ENCODE data around the gene VTCN1. TPM values are rescaled to one million over a fixed set of nuclear protein-coding genes. Genes with fewer than 3 reads are reported as not detected.
"Not testable (repeated sequence)": the region's sequence is repeated elsewhere in the genome, so short reads cannot be mapped to it uniquely, and the experiment has no call there.

The VTCN1 gene, protein sequence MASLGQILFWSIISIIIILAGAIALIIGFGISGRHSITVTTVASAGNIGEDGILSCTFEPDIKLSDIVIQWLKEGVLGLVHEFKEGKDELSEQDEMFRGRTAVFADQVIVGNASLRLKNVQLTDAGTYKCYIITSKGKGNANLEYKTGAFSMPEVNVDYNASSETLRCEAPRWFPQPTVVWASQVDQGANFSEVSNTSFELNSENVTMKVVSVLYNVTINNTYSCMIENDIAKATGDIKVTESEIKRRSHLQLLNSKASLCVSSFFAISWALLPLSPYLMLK
- total RNA-seq, result not detected
- long read RNA-seq, result 0 reads

DNA sequence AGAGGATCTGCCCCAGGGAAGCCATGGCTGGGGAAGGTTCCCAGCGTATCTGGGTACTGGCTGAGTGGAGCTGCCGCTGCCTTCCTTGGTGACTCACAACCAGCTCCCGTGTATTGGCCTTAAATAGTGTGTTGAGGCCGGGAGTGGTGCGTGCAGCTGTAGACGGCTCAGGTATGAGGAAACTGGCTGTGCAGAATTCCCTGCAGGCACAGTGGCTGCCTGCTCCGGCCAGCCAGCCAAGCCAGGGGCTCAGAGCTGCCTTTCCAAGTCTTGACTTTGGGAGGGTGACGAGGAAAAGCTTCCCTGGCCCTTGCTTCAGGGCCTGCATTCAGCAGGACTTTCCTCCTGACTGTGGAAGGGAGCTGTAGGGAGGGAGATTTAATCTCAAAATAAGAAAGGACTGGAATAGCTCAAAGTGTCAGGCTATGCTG, at the start of gene VTCN1:
TSS of gene VTCN1 (minus strand) at position 97 of the 431 bp plus-strand sequence. CDS start at position 25, 72 bp downstream.
- ATAC-seq (peak; percentile 64), DNase-seq (peak; percentile 6 to 29)
- intact Hi-C loops (cut with DNase I, micrococcal nuclease), result no loop called here

DNA sequence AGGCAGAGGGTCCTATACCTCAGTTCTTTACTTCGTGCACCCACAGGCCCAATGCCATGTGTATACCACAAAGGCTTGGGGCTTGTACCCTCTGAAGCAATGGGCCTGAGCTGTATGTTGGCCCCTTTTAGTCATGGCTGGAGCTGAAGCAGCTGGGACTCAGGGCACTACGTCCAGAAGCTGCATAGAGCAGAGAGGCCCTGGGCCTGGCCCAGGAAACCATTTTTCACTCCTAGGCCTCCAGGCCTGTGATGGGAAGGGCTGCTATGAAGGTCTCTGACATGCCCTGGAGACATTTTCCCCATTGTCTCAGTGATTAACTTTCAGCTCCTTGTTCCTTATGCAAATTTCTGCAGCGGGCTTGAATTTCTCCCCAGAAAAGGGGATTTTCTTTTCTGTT, 48.1 kb upstream of the VTCN1 start:
- intact Hi-C loops (cut with DNase I, micrococcal nuclease), result no loop called here
- DNase-seq (no peak), ATAC-seq (no peak)

DNA sequence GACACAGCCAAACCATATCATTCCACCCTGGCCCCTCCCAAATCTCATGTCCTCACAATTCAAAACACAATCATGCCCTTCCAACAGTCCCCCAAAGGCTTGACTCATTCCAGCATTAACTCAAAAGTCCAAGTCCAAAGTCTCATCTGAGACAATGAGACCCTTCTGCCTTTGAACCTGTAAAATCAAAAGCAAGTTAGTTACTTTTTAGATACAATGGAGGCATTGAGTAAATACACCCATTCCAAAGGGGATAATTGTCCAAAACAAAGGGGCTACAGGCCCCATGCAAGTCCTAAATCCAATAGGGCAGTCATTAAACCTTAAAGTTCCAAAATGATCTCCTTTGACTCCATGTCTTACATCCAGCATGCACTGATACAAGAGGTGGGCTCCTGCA, 47.3 kb upstream of the VTCN1 start:
- ATAC-seq; intact Hi-C loops (cut with DNase I, micrococcal nuclease); DNase-seq: not testable (repeated sequence)

DNA sequence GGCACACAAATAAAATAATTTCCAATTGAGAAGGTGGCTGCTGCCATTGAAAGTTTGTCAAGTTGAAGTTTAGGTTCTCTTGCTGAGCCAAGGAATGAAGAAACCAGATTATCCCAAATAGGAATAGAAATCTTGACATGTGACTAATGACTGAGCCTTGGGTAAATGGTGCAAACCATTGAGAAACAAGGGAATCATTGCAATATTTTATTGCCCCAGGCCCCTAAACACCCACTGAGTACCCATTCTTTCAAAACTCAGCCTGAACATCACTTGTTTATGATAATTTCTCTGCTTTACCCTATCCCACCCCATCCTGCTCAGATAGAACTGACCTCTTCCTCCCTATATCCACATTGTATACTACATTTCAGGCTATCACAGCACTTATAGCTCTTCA, 46.6 kb upstream of the VTCN1 start:
- intact Hi-C loops (cut with DNase I, micrococcal nuclease), result no loop called here
- ATAC-seq, result no peak
- no peak for DNase-seq

DNA sequence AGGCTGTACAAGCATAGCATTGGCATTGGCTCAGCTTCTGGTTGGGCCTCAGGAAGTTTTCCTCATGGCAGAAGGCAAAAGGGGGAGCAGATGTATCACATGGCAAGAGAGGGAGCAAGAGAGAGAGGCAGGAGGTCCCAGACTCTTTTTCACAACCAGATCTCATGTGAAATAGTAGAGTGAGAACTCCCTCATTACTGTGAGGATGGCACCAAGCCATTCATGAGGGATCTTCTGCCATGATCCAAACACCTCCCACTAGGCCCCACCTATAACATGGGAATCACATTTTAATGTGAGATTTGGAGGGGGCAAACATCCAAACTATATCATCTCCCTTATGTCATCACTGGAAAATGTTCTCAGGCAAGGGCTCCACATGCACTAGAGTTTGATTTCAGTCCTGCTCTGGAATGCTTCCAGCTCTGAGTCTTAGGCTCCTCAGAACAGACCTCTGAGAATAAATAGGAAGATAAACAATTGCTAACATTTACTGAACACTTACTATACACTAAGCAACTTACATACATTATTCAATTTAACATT, 39.4 kb upstream of the VTCN1 start:
- ATAC-seq, result no peak
- intact Hi-C loops (cut with DNase I, micrococcal nuclease), result no loop called here
- no peak for DNase-seq

DNA sequence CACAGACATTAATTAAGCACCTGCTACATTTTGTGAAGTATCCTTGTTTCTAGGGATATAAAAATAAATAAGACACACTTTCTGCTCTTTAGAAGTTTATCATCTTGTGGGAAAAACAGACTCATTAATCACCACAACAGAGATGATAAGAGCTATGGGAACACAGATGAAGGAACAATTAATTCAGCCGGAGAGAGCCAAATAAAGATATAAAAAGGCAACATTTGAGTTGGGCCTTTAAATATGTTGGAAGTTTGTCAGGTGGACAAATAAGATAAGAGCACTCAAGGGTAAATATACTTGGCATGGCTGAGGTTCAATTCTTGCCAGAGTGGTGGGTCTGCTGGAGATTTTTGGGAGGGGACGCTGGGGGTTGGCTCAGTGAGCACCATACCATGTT, 34.2 kb upstream of the VTCN1 start:
- DNase-seq (no peak), ATAC-seq (no peak)
- intact Hi-C loops (cut with DNase I, micrococcal nuclease), result no loop called here

DNA sequence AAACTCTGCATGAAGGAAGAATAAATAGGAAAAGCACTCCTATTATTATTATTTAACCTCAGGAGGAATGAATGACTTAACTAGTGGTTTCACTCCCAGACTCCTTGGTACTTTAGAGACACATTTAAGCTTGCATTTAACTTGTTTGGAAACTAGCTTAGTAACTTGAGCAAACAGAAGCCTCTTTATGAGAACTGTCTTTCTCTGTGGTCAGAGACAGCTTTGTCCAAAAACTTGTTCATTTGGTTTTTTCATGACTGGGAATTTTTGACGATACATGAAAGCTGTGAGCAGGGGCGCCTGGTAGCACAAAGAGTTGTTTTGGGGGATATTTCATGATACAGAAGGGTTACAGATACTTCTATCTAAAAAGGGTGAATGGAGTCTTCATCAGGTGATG, 33.6 kb upstream of the VTCN1 start:
- ATAC-seq (no peak), DNase-seq (no peak)
- intact Hi-C loops (cut with DNase I, micrococcal nuclease), result no loop called here

DNA sequence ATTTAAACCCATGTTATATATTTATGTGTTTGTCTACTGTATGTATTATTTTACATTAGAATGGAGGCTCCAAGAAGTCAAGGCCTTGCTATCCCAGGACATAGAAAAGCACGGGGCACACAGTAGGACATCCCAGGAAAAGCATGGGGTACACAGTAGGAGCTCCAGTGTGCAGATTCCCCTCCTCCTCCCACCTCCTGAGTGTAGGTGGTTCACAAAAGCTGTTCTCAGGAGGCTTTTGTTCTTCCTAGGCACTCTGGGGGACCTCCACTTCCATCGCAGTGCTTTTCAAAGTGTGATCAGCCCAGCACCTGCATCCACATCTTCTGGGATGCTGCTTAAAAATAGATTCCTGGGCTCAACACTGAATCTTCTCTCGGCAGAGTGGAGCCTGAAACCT, 30.8 kb upstream of the VTCN1 start:
- intact Hi-C loops (cut with DNase I, micrococcal nuclease), result no loop called here

DNA sequence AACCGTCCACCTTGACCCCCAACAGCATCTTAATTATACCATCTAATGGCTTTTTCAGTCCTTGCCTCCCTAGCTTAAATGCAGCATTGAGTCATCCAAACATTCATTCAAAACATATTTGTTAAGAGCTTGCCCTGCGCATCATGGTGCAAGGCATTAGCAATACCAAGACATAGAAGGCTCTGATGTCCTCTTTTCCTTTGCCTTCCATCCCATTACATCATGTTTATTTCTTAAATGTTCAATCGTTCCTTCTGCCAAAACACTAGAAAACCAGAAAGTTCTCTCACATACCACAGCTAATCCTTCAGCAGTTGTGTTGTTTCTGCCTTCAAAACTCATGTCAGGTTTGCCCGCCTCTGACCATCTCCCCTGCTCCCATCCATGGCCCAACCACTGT, 29.8 kb upstream of the VTCN1 start:
- DNase-seq, result no peak
- intact Hi-C loops (cut with DNase I, micrococcal nuclease), result no loop called here

More for the DNA sequence above, 30.8 kb upstream of the VTCN1 start:
- DNase-seq (no peak), ATAC-seq (no peak)

DNA sequence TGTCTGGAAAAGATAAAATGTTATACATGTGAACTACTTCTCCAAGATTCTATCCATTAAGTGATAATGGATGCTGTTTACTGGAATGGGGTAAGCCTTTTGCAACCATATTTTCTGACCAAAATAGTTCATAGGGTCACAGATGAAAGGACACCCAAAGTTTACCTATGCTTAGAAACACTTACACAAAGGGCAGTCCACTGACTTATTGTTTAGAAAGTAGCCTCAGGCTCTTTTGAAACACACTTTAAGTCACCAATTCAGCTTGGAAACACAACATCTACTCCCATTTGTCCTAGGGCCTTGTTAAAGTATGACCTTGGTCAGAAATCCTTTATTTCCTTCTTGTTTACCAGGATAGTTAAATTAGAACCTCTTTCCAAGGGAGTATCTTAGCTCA, 28.7 kb upstream of the VTCN1 start:
- intact Hi-C loops (cut with DNase I, micrococcal nuclease), result no loop called here
- DNase-seq (no peak), ATAC-seq (no peak)

More for the DNA sequence above, 29.8 kb upstream of the VTCN1 start:
- ATAC-seq, result no peak

DNA sequence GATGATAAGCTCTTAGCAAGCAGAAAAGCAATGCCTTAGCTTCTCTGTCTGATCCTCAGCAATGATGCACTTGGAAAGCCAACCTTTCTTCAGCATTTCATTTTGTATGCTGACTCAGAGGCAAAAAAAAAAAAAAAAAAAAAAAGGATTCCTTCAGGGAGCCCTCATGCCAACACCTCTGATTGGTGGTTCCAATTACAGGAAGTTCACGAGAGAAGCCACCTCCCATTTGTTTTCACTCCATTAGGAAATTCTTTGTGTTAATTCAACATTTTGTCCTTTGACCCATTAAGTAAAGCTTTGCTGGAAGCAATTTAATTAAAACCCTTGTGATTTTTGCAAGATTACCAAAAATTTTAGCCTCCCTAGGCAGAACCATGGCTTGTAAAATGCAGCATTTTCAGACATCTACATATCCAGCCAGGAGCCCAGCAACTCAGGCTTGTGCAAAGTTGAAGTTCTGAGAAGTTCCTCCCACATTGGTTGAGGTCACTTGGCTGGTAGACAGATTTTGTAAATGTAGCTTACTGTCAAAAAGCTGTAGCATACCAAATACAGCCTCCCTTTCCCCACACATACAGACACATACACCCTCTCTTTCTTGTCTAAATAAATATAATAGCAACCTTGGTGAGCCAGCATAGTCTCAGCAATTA, 27.1 kb upstream of the VTCN1 start:
- ATAC-seq, result no peak
- no peak for DNase-seq

DNA sequence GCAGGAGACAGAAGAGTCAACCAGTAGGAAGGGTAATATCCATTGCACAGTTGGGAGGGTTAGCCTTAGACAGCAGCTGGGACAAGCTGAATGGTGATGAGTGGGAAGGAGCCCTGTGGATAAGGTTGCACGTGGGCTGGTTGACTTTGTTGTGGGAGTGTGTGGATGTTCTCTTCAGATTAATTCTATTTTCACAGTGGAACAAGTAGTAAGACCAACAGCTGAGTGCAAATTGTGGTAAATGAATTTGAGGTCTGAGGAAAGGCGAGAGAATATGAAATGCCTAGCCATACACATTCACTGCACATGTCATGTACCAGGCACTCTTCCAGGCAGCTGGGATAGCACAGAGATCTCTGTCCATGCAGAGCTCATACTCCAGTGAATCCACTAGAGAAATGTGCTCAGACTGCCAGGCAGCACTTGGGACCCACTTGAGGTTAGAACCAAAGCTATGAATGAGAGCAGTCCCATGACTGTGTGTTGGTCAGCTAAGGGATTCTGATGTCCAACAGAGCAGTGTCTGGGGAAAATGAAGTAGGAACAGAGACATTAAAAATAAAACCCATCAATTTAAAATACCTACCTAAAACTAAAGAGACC, 25.2 kb upstream of the VTCN1 start:
- no peak for ATAC-seq
- DNase-seq, result no peak
- intact Hi-C loops (cut with DNase I, micrococcal nuclease), result no loop called here

More for the DNA sequence above, 27.1 kb upstream of the VTCN1 start:
- intact Hi-C loops (cut with DNase I, micrococcal nuclease), result no loop called here

DNA sequence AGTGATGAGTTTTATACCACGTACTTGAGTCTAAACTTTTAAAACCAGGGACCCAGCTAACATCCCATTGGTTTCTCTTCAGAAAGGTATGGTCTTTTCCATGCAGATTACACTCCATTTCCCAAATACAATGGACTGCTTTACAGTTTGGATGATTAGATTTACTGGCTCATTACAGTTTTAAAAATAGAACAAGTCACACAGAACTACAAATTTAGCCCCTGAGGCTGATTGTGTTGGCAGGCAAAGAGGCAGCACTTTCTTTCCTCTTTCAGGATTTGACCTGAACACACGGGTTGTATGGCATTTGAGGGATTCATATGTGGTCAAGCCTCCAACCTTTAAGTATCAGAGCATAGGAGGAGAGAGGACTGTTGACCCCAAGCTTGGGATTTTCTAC, 21.8 kb upstream of the VTCN1 start:
- intact Hi-C loops (cut with DNase I, micrococcal nuclease), result no loop called here
- DNase-seq (no peak), ATAC-seq (no peak)

DNA sequence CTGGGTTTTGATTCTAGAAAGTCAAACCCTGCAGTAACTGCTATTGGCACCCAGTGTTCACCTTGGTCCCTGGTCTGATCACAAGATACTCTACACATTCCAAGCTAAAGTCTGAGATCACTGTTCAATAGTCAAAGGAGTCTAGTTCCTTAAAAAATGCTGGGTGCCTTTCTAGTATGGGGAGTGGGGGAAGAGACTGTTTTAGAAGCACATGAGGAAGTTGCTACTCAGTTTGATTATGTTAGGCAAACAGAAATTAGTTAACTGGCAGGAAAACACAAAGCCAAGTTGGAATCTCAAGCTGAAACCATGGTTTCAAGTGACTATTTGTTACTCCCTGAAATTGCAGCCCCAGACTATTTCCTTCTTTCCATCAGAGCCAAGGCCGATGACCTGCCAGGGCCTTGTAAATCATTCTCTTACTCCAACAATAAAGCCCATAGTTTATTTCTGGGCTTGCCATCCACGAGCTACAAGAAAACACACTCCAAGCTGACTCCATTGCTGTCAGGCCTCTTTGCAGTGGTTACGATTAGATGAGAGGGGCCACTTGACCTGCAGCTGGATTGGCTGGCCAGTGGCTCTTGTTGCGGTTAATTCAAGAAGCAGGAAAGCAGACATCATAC, 21.1 kb upstream of the VTCN1 start:
- peak in 1 of 2 donors; percentile 35 for DNase-seq
- intact Hi-C loops (cut with DNase I, micrococcal nuclease), result no loop called here
- peak; percentile 90 for ATAC-seq

DNA sequence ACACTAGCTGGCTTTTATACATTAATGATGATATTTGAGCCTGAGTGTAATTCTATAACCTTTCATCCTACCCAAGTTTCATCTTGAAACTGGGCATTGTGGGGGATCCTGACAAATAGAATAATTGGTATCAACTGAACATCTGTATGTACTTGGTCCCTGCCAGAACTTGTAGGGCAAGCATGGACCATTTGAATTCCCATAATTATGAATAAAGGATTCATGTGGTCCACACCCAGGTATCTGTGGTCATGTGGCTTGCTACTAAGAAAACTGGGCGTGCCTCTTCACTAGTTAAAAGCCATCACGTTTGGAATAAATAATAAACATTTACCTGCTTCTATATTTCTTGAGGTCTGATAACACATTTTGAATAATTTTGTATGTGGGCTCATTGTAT, 20.6 kb upstream of the VTCN1 start:
- ATAC-seq, result no peak
- intact Hi-C loops (cut with DNase I, micrococcal nuclease), result no loop called here
- no peak for DNase-seq

DNA sequence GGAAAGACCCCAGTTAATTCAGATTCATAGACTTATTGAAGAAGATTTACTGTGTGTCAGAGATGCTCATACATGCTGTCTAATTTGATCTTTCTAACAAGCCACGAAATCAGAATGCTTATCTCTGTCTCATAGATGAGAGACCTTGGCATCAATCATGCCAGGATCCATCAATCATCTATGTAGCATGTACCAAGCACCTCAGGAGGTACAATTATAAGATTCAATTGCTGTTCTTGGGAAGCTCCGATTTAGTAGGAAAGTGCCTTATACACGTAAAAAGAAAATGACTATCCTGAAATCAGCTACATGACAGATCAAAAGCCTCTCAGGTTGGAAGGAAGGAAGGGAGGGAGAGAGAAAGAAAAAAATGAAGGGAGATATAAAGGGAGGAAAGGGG, 18.5 kb upstream of the VTCN1 start:
- DNase-seq, result no peak
- intact Hi-C loops (cut with DNase I, micrococcal nuclease), result no loop called here
- ATAC-seq, result no peak

DNA sequence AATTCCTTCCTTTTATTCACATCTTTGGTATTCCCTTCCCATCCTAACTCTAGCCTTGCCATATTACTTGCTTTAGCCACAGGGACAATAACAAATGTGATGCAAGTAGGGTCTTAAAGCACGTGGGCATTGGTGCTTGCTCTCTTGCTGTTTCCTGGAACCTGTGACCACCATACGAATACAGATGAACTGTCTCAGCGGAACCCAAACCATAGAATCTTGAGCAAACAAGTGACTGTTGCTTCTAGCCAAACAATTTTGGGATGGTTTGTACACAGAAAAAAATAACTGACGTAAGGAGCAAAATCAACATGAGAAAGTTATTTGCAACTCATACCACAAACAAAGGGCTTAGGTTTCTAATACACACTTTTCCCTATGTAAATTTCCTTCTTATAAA, 15.2 kb upstream of the VTCN1 start:
- intact Hi-C loops (cut with DNase I, micrococcal nuclease), result no loop called here
- no peak for DNase-seq
- no peak for ATAC-seq

DNA sequence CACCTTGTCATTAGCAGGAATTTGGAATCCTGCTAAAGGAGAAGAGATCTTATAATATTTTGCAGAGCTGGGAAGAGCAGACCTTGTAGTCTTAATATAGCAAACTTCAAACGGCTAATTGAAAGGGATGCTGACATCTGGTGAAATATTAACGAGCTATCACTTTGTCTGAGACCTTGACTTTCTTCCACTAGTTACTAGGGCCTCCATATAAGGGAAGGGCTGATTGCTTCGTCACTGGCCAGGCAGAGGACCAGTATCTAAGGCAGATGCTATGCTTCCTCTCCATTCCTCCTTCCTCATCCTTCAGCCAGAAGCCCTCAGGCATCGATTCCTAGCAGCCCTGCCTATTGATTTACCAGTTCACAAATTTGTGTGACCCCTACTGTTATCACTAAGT, 6.0 kb upstream of the VTCN1 start:
- intact Hi-C loops (cut with DNase I, micrococcal nuclease), result no loop called here
- DNase-seq (no peak), ATAC-seq (no peak)

DNA sequence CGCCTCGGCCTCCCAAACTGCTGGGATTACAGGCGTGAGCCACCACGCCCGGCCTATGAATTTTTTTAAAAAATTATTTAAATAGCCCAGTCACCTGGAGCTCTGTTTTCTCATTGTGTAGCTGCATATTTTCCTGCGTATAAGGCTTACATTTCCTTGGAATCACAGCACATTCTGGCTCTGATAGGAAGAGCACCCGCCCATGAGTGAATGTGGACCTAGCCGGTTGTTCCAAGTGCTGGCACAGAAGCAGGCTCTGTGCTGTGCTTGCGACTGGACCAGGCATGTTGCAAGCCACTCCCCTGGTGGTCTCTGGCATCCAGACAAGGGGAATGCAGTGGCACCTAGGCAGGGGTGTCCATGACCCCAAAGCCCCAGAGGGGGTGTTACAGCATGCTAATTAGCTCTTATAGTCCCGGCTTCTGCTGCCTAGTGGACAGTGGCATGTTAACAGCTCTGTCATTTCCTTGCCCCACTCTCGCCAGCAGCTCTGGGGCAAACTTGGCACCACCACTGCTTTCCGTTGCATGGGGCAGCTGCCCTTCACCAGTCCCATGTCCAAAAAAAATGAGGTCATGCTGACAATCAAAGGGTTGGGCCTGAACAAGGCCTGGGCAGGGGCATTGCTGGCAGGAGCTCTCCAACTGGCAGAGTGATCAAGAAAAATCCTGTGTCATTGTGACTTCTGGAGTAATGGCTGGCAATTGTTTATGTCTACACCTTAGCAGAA, 5.2 kb upstream of the VTCN1 start:
- no peak for DNase-seq
- no peak for ATAC-seq
- intact Hi-C loops (cut with DNase I, micrococcal nuclease), result no loop called here

Data from left colon (tissue), 2 donors.